Prostate gland (tissue), 2 donors: ENCODE measurements around the gene TGFBR3.
"Not testable (repeated sequence)": the region's sequence is repeated elsewhere in the genome, so short reads cannot be mapped to it uniquely, and the experiment has no call there.

Experiments
- POLR2A ChIP-seq: fragments of 450-650 bp; IDR thresholded peaks from one replicate; pipeline ENCODE4 v1.6.1; 2016; ENCODE audit warnings: antibody characterized with exemption, mild to moderate bottlenecking
- POLR2AphosphoS5 ChIP-seq: sonication (generic); formaldehyde crosslinking; IDR thresholded peaks from one replicate; pipeline ENCODE4 v1.6.1; 2017; ENCODE audit warnings: antibody characterized with exemption
- TF ChIP-seq, protein P1 (sequence below), 4 experiments: fragments of 200-600 bp in 2 of 4; fragments of 450-650 bp in 2 of 4; sonication (generic) in 2 of 4; IDR thresholded peaks; 1 replicate in 3 of 4; 2 replicates in 1 of 4; pipeline ENCODE4 v1.5.1; 2016 to 2019; ENCODE audit warnings: antibody characterized with exemption in 4 of 4, mild to moderate bottlenecking in 2 of 4, moderate library complexity in 2 of 4

DNA sequence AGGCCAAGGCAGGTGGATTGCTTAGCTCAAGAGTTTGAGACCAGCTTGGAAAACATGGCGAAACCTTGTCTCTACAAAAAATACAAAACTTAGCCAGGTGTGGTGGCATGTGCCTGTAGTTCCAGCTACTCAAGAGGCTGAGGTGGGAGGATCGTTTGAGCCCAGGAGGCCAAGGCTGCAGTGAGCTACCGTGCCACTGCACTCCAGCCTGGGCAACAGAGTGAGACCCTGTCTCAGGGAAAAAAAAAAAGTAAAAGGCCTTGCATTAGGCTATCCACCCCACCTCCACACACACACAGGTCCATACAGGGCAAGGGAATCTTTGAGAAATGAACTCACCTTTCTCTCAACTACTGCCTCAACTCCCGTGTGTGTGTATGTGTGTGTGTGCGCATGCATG, 33.9 kb downstream of the TGFBR3 start:
- not testable (repeated sequence) for TF ChIP-seq POLR2A, POLR2AphosphoS5
- TF ChIP-seq, protein P1, sequence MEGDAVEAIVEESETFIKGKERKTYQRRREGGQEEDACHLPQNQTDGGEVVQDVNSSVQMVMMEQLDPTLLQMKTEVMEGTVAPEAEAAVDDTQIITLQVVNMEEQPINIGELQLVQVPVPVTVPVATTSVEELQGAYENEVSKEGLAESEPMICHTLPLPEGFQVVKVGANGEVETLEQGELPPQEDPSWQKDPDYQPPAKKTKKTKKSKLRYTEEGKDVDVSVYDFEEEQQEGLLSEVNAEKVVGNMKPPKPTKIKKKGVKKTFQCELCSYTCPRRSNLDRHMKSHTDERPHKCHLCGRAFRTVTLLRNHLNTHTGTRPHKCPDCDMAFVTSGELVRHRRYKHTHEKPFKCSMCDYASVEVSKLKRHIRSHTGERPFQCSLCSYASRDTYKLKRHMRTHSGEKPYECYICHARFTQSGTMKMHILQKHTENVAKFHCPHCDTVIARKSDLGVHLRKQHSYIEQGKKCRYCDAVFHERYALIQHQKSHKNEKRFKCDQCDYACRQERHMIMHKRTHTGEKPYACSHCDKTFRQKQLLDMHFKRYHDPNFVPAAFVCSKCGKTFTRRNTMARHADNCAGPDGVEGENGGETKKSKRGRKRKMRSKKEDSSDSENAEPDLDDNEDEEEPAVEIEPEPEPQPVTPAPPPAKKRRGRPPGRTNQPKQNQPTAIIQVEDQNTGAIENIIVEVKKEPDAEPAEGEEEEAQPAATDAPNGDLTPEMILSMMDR (IDR thresholded peaks at IDR 0.05): not testable (repeated sequence)
